HG02678 (cell line): Measurements from ENCODE around the gene PITPNC1.
"Not testable (repeated sequence)": the region's sequence is repeated elsewhere in the genome, so short reads cannot be mapped to it uniquely, and the experiment has no call there.

Experiments
- ATAC-seq: cut with Tn5 transposase; IDR thresholded peaks from one replicate; pipeline ENCODE4 v1.9.1; 2021; ENCODE audit warnings: mild to moderate bottlenecking, moderate library complexity; ENCODE audit not compliant: unreplicated experiment

Gene PITPNC1

DNA sequence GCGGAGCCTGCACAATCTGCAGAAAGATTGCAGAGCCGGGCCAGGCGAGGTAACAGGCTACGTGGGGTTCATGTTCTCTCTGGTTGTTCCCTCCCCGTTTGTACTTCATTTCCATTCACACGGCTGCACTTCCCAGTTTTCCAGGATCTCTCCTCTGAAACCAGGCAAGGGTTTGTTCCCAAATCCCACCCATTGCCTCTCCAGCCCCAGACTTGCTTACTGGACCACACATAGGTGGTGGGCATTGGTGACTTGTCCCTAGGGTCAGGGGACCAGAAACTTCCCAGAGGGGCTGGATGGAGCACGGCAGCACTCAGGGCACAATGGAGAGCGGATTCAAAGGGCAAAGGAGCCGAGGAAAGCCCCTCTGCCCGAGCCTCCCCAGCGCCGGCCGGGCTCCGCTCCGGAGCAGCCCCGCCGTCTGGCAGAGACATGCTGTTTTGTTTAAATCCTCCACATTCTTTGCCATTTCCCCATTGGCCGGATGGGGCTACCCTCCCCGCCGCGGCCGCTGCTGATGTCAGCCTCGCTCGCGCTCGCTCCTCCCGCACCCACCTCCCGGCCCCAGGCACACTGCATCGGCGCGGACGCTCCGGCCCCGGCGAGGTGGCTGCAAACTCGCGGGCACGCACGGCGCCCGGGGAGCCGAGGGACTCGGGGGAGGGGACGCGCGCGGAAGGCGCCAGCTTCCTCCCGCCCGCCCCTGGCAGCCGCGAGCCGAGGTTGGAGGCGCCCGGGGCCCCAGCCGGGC is at the start of gene PITPNC1:
Gene PITPNC1 (plus strand): TSS at position 545 of the 751 bp plus-strand sequence.
- ATAC-seq: peak; percentile 74

DNA sequence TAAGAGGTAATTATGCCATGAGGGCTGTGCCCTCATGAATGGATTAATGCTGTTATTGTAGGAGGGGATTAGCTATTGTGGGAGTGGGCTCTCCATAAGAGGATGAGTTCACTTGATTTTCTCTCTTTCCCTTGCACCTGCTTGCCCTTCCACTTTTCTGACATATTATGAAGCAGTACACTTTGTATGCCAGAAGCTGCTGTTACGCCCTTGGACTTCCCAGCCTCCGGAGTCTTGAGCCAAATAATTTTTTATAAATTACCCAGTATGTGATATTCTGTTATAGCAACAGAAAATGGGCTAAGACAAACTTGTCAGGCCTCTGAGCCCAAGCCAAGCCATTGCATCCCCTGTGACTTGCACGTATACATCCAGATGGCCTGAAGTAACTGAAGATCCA is 49.1 kb upstream of the PITPNC1 start:
- ATAC-seq: no peak

DNA sequence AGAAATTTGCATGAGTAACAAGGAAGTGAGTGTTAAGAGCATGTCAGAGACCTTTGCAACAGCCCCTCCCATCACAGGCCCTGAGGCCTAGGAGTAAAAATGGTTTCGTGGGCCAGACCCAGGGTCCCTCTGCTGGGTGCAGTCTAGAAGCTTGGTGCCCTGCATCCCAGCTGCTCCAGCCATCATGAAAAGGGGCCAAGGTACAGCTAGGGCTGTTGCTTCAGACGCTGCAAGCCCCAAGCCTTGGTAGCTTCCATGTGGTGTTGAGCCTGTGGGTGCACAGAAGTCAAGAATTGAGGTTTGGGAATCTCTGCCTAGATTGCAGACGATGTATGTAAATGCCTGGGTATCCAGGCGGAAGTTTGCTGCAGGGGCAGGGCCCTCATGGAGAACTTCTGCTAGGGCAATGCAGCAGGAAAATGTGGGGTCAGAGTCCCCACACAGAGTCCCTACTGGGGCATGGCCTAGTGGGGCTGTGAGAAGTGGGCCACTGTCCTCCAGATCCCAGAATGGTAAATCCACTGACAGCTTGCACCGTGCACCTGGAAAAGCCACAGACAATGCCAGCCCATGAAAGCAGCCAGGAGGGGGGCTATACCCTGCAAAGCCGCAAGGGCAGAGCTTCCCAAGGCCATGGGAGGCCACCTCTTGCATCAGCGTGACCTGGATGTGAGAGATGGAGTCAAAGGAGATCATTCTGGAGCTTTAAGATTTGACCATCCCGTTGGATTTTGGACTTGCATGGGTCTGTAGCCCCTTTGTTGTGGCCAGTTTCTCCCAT is 45.5 kb upstream of the PITPNC1 start:
- ATAC-seq: not testable (repeated sequence)

DNA sequence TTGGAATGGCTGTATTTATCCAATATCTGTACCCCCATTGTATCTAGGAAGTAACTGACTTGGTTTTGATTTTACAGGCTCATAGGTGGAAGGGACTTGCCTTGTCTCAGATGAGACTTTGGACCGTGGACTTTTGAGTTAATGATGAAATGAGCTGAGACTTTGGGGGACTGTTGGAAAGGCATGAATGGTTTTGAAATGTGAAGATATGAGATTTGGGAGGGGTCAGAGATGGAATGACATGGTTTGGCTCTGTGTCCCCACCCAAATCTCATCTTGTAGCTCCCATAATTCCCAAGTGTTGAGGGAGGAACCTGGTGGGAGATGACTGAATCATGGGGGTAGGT is 44.9 kb upstream of the PITPNC1 start:
- ATAC-seq: not testable (repeated sequence)

DNA sequence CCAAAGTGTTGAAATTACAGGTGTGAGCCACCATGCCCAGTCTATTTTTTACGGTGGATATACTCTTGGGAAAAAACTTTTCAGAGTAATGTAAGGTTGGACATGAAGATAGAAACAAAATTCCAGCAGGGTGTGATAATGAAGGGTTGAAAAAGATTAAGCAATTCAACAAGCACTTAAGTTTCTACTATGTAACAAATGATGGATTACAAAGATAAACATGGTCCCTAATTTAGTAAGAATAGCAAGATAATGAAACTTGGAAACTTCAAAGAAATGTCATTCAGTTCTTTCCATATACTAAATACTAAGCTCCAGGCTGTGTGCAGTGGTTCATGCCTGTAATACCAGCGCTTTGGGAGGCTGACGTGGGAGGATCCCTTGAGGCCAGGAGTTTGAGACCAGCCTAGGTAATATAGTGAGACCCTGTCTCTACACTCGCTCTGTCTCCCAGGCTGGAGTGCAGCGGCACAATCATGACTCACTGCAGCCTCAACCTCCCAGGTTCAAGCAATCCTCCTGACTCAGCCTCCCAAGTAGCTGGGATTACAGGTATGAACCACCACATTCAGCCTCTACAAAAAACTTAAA is 41.7 kb upstream of the PITPNC1 start:
- ATAC-seq: no peak

DNA sequence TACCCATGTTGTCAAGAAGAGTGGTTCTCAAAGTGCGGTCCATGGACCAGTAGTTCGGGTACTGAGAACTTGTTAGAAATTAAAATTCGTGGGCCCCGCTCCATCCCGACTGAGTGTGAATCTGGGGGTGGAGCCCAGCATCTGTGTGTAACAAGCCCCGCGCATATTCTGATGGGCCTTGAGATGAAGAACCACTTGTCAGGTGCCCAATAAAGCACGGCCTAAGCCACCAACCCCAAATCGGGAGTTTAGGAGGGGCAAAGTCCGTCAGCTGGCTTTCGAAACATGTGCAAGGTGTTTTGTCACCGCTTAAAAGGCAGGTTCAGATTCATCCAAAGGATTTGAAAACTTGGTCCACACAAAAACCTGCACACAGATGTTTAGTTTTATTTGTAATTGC is 40.2 kb upstream of the PITPNC1 start:
- no peak for ATAC-seq

DNA sequence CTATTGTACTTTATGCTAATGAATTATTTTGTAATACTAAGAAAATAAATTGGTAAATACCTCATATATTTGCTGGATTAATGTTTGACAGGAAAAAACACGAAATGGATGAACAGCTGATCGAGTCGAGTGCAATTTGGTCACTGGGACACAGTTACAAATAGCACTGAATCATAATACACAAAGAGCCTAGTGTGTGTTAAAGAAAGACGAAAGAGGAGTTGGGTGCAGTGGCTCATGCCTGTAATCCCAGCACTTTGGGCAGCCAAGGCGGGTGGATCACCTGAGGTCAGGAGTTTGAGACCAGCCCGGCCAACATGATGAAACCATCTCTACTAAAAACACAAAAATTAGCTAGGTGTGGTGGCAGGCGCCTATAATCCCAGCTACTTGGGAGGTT is 38.7 kb upstream of the PITPNC1 start:
- not testable (repeated sequence) for ATAC-seq

DNA sequence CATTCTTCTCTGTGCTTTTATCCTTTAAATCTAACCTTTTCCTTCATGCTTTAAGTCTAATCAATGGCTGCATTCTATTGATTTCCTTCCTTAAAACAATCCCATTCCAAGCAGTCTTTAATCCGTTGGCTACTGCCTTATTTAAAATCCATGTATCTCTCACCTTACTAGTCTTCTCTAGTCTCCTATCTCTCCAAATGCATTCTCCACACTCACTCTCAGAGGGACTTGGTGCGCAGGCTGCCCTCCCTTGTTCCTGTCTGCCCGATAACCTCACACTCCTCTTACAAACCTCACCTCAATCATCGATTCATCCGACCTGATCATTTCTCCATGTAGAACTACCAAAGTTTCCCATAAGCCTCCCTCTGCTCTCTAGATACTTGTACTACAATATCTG is 33.8 kb upstream of the PITPNC1 start:
- no peak for ATAC-seq

DNA sequence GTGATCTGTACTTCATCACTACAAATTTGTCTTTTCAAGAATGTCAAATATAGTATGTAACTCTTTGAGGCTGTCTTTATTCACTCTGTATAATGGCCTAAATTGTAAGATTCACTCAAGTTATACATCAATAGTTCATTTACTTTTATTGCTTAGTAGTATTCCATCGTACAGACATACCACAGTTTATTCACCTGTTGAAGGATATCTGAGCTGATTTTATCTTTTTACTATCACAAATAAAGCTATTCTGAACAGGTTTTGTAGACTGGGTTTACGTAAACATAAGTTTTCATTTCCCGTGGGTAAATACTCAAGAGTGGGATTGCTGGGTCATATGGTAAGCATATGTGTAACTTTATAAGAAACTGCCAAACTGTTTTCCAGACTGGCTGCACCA is 29.3 kb upstream of the PITPNC1 start:
- ATAC-seq: no peak

DNA sequence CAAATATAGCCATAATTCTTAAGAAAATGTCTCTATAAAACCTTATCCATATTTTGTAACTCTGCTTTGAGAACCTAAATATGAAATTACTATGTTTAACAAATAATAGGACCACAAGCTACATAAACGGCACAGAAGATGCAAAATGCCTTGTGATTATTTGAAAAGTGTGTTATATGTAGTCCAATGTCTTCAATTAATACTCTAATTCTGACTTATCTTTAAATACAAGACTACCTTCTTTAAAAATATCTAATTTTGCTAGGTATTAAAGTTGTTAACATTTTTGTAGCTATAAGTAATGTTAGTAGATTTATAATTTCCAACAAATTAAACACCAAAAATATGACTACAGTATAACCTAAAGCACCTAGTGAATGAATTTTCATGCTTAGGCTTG is 27.7 kb upstream of the PITPNC1 start:
- no peak for ATAC-seq

DNA sequence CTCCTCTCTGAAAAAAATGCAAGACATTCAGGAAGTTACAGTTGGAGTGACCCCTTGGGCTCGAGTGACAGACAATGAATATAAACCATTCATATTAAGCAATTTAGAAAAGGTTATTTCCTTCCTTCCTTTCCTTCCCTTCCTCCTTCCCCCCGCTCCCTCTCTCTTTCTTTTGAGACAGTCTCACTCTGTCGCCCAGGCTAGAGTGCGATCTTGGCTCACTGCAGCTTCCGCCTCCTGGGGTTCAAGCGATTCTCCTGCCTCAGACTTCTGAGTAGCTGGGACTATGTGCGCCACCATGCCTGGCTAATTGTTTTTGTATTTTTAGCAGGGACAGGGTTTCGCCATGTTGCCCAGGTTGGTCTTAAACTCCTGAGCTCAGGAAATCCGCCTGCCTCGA is 23.9 kb upstream of the PITPNC1 start:
- no peak for ATAC-seq

DNA sequence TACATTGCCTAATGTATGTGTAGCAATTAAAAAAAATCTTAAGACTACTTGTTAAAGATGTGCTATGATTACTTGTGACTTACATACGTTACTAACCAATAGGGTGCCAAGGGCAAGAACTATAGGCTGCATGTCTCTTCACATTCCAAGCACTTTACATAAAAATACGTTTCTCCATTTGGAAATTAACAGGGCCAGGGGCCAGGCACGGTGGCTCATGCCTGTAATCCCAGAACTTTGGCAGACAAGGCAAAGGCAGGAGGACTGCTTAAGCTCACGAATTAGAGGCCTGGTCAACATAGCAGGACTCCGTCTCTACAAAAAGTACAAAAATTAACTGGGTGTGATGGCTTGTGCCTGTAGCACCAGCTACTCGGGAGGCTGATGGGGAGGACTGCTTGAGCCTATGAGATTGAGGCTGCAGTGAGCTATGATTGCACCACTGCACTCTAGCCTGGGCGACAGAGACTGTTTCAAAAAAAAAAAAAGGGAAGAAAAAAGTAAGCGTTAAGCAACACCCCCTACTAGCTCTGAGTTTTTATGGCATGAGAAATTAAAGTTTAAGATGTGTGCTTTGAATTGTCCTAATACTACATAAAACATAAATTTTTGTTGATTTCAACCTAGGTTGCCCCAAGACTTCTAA is 23.0 kb upstream of the PITPNC1 start:
- no peak for ATAC-seq

DNA sequence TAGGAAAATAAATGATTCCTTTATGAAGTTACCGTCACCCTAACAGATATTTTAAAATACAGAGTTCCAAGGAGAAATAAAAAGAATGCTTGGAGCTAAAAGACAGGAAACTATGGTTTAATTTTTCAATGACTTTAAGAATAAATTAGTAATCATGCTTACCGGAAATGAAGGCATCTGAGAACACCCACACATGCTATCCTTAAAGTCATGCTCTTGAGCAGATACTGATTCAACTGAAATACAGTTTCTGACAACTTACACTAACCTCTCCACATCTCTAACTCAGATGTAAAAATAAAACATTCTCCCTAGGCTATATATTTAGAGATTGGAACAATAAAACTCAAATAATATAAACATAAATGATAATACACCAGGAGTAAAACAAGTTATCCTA is 18.5 kb upstream of the PITPNC1 start:
- no peak for ATAC-seq

DNA sequence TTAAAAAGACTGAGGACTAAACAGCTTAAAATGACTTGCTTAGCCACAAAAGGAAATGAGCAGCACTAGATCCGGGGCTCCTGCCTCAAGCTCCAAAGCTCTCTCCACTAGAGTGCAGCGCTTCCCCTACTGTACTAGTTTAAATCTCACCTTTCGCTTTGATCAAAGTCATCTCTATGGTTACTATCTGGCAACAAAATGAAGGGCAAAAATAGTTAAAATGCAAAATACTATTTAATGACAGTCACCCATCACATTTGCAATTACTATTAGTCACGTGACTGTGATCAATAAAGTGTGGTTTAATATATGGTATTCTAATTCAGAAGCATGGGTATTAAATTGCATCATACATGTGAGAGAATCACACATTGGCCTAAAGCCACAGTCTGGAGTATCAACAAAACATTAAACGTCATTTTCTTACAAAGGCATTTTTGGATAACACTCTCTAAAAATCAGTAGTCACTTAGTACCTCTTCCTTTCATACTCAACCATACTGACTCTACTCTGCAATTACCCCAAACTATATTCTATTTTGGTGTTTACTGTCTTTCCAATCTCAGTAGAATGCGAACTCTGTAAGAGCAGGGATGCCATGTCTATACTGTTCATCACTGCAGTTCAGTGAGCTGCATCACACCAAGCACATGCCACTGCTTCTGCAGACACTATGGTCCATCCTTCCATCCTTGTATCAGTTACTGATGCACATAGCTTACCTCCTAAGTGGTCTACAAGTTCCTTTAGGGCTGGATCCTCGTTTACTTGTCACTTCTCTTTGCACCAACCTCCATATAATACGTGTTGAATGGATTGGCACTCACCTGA is 16.9 kb upstream of the PITPNC1 start:
- no peak for ATAC-seq

DNA sequence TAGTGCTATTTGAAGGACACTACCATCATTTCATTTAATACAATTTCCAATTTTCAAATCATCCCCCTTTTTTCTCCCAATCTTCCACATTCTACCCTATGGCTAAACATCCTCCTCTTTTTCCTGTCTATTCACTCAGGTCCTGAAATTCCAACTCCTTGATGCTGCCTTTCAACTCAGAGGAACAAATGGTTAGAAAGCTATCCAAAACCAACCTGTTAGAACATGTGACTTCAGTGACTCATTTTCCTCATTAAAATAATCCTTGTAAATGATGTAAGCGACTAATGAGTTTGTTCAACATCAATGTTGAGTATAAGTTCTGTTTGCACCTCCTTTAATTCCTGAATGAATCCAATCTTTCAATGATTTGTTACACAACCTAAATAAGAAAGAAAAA is 16.2 kb upstream of the PITPNC1 start:
- ATAC-seq: no peak

DNA sequence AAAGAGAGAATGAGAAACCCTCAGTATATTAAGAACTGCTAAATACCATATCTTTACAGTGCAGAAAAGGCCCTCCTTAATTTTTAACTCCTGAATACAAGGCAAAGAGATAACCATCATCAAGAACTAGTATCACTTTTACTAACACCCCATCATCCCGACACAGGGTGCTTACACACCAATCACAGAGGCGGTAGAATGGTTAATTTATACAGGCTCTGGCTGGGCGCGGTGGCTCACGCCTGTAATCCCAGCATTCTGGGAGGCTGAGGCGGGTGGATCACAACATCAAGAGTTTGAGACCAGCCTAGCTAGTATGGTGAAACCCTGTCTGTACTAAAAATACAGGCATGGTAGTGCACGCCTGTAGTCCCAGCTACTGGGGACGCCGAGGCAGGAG is 14.9 kb upstream of the PITPNC1 start:
- no peak for ATAC-seq

DNA sequence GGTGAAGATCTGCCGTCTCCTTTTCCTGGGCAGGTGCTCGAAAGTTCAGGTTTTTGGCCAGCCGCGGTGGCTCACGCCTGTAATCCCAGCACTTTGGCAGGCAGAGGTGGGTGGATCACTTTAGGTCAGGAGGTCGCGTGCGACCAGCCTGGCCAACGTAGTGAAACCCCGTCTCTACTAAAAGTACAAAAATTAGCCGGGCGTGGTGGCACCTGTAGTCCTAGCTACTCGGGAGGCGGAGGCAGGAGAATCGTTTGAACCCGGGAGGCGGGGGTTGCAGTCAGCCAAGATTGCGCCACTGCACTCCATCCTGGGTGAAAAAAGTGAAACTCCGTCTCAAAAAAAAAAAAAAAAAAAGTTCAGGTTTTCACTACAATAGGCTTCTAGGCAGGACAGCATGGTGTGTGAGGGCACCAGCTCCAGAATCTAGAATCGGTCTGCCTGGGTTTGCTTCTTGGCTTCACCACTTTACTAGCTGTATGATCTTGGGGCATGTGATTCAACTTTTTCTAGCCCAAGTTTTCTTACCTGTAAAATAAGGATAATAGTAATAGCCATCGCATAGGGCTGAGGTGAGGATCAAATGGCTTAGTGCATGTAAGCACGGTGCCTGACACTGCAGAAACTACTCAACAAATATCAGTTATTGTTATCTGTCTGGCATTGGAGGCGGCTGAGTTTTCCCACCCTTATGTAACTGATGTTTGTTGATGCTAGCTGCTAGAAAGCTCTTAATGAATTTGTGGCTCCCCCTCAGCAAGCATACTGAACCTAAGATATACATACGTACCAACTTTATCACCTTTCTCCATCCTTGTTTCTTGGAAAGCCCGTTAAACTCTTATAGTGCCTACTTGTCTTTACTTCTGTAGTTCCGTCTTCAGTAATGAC is 12.0 kb upstream of the PITPNC1 start:
- no peak for ATAC-seq

DNA sequence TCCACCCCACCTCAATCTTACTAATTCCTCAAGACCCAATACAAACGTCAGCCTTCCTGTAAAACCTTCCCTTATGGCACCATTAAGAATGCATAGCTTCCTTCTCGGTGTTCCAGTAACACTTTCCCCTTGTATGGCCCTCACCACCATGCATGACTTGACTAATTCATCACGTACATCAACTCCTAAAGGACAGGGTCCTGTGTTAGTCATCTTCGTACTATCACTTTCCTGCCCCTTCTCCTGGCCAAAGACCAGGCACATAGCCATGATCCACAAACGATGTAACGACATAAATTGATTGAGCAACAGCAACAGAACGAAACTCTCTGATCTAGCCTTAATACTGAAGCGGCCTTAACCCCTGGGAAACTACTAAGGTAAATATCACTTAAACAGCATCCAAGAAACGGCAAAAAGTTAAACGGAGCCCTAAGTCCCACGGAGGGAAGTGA is 11.3 kb upstream of the PITPNC1 start:
- ATAC-seq: no peak
